B cell (primary cell): ENCODE data around the gene GLIS2. TPM values are rescaled to one million over a fixed set of nuclear protein-coding genes. Genes with fewer than 3 reads are reported as not detected.

Experiments
- ATAC-seq: fragments of 200-7000 bp; cut with Tn5 transposase; one replicate; pipeline ENCODE4 v1.10.0; 2021; ENCODE audit warnings: low read depth, mild to moderate bottlenecking, moderate number of reproducible peaks, moderate library complexity
- CTCF ChIA-PET: fragments of 350-600 bp; sonication (Branson Sonifier 250); formaldehyde crosslinking; loops from one replicate; lab custom pipeline; 2021; ENCODE audit warnings: antibody characterized with exemption, inconsistent platforms; lab: Charles Lee
- POLR2A ChIA-PET: fragments of 350-600 bp; sonication (Branson Sonifier 250); formaldehyde crosslinking; loops from one replicate; lab custom pipeline; 2021; ENCODE audit warnings: antibody characterized with exemption; lab: Charles Lee
- DNase-seq: peaks from one replicate; pipeline ENCODE4 v3.0.0; 2013
- H2AFZ ChIP-seq: 2 replicates; pipeline ENCODE4 v1.6.1; 2012; ENCODE audit warnings: mild to moderate bottlenecking, low read depth, low read length; ENCODE audit not compliant: insufficient read depth, poor library complexity, severe bottlenecking
- H3K27ac ChIP-seq, 2 donors: 1 replicate in 1 of 2; 2 replicates in 1 of 2; pipeline ENCODE4 v1.5.1; 2012 to 2013; ENCODE audit warnings: low read length in 2 of 2, mild to moderate bottlenecking in 2 of 2, moderate library complexity in 1 of 2
- H3K27me3 ChIP-seq, 4 experiments: fragments of 200-600 bp in 1 of 4; sonication (generic) in 1 of 4; replicated peaks in 1 of 4; 1 replicate in 2 of 4; 2 replicates in 2 of 4; pipeline versions ENCODE4 v1.6.1 to v1.7.0; 2013 to 2016; ENCODE audit warnings: low read length in 3 of 4, mild to moderate bottlenecking in 2 of 4, mixed read lengths in 1 of 4, moderate library complexity in 1 of 4; ENCODE audit not compliant: insufficient read depth in 4 of 4, control insufficient read depth in 3 of 4; ENCODE audit errors: control extremely low read depth in 1 of 4
- H3K36me3 ChIP-seq, 2 experiments: replicated peaks in 1 of 2; 1 replicate in 1 of 2; 2 replicates in 1 of 2; pipeline versions ENCODE4 v1.6.1 to v1.7.1; 2013; ENCODE audit warnings: low read length in 1 of 2; ENCODE audit not compliant: insufficient read depth in 2 of 2, control insufficient read depth in 1 of 2; ENCODE audit errors: control extremely low read depth in 1 of 2, extremely low read depth in 1 of 2
- H3K4me1 ChIP-seq, 2 donors: fragments of 200-600 bp in 1 of 2; sonication (generic) in 1 of 2; 1 replicate in 1 of 2; 2 replicates in 1 of 2; pipeline versions ENCODE4 v1.5.1 to v1.6.1; 2013 to 2017; ENCODE audit warnings: low read length in 2 of 2; ENCODE audit not compliant: control insufficient read depth in 2 of 2, insufficient read depth in 2 of 2
- H3K4me2 ChIP-seq: replicated peaks from 2 replicates; pipeline ENCODE3; 2012; ENCODE audit warnings: mild to moderate bottlenecking, low read depth, low read length; ENCODE audit not compliant: poor library complexity, severe bottlenecking
- H3K4me3 ChIP-seq, 5 experiments: fragments of 200-600 bp in 1 of 5; sonication (generic) in 1 of 5; 1 replicate in 3 of 5; 2 replicates in 2 of 5; pipeline versions ENCODE4 v1.5.1 to v1.7.0; 2011 to 2016; ENCODE audit warnings: low read length in 4 of 5, mild to moderate bottlenecking in 4 of 5, low read depth in 2 of 5, control low read depth in 1 of 5, moderate library complexity in 1 of 5; ENCODE audit not compliant: insufficient read depth in 1 of 5; ENCODE audit errors: control extremely low read depth in 1 of 5, extremely low read depth in 1 of 5
- H3K79me2 ChIP-seq: fragments of 200-600 bp; sonication (generic); one replicate; pipeline ENCODE4 v1.6.0; 2016; ENCODE audit warnings: low read length; ENCODE audit not compliant: control insufficient read depth, insufficient read depth
- H3K9ac ChIP-seq: fragments of 200-600 bp; sonication (generic); 2 replicates; pipeline ENCODE4 v1.6.1; 2017; ENCODE audit warnings: mild to moderate bottlenecking, low read length, moderate library complexity
- H3K9me3 ChIP-seq, 3 donors: one replicate each; pipeline versions ENCODE4 v1.6.1 to v1.7.1; 2013; ENCODE audit warnings: low read length in 2 of 3; ENCODE audit not compliant: control insufficient read depth in 2 of 3, insufficient read depth in 1 of 3; ENCODE audit errors: control extremely low read depth in 1 of 3
- H4K20me1 ChIP-seq: 2 replicates; pipeline ENCODE4 v1.6.0; 2012; ENCODE audit warnings: mild to moderate bottlenecking, low read length; ENCODE audit not compliant: insufficient read depth, control insufficient read depth, poor library complexity, severe bottlenecking
- H3K27ac Mint-ChIP-seq: one replicate; pipeline ENCODE4 v1.8.0; 2021; ENCODE audit warnings: mixed read lengths
- H3K27me3 Mint-ChIP-seq: one replicate; pipeline ENCODE4 v1.8.0; 2021; ENCODE audit warnings: mixed read lengths
- H3K4me1 Mint-ChIP-seq: one replicate; pipeline ENCODE4 v1.8.0; 2021; ENCODE audit warnings: mixed read lengths
- H3K4me3 Mint-ChIP-seq: one replicate; pipeline ENCODE4 v1.8.0; 2021; ENCODE audit warnings: mixed read lengths
- H3K9me3 Mint-ChIP-seq: one replicate; pipeline ENCODE4 v1.8.0; 2022; ENCODE audit warnings: mixed read lengths; ENCODE audit not compliant: insufficient read depth
- EZH2 ChIP-seq: IDR thresholded peaks from 2 replicates; pipeline ENCODE4 v1.6.1; 2012; ENCODE audit warnings: borderline replicate concordance, low read depth, mild to moderate bottlenecking, moderate library complexity, low read length; ENCODE audit not compliant: insufficient read depth, poor library complexity, severe bottlenecking
- WGBS: methylation state at CpG from one replicate; pipeline ENCODE4 v1.1.5; 2013; ENCODE audit warnings: missing lambda C conversion rate; ENCODE audit not compliant: insufficient coverage; 5-methylcytosine and 5-hydroxymethylcytosine counted together
- intact Hi-C: fragments of 100-400 bp; cut with micrococcal nuclease; formaldehyde crosslinking; loops from one replicate; pipeline ENCODE4 v1.10.0; 2022
- polyA plus RNA-seq: library from polyadenylated mRNA; depleted of rRNA; stranded (reverse); fragments of >200 nt; gene quantifications from 2 replicates; pipeline ENCODE4 v1.2.3, GENCODE V29; 2012
- total RNA-seq, 2 donors: library from RNA; stranded (reverse); fragments of 120-200 nt in 1 of 2; gene quantifications; 1 replicate in 1 of 2; 2 replicates in 1 of 2; pipeline versions ENCODE4 v1.2.3 to v1.2.4, GENCODE V29; 2013 to 2022
- TF ChIP-seq, protein P1 (sequence below): fragments of 200-600 bp; IDR thresholded peaks from one replicate; pipeline ENCODE4 v1.8.0; 2022; ENCODE audit warnings: antibody characterized with exemption, mild to moderate bottlenecking

GLIS2 gene
- total and polyA plus RNA-seq, 2 donors (not counting 1 experiment from before 2014, with no cell fraction given): not detected

DNA sequence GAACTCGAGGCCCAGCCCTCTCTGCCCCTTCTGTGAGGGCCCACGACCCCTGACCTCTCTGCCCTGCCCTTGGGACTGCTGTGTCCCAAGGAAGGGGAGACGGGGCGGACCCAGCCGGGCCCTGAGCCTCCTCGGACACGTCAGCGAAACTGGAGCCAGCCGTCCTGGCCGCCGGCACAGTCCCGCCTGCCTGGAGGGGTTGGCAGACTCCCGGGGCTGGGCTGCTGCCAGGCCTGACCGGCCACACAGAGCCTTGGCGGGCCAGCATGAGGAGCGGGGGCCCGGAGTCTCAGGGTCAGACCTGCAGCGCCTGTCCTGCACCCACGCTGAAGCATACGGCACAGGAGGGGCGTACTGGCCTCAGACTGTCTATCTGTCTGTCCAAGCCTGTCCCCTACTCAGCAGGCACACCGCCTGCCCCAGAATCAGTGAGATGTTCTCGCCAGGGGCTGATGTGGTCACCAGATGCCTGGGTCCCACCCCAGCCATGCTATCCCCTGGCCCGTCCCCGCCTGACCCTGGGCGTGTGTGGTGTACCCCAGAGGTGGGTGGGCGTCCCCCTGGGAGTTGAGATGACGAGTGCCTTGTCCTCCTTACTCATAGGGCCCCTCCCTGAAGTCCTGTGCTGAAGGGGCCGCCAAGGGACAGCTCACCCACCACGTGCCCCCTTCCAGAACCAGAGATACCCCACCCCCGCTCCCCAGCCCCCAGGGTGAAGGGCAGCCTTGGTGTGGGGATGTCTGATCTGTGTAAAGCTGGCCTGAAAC, 60.4 kb downstream of the GLIS2 start:
- no peaks in the 10 kb centered on the region for H3K9me3 Mint-ChIP-seq
- H3K4me1 Mint-ChIP-seq: peaks cover 24% of the 10 kb centered on the region
- peaks cover 20% of the 10 kb centered on the region for H3K79me2 ChIP-seq
- TF ChIP-seq, protein P1, sequence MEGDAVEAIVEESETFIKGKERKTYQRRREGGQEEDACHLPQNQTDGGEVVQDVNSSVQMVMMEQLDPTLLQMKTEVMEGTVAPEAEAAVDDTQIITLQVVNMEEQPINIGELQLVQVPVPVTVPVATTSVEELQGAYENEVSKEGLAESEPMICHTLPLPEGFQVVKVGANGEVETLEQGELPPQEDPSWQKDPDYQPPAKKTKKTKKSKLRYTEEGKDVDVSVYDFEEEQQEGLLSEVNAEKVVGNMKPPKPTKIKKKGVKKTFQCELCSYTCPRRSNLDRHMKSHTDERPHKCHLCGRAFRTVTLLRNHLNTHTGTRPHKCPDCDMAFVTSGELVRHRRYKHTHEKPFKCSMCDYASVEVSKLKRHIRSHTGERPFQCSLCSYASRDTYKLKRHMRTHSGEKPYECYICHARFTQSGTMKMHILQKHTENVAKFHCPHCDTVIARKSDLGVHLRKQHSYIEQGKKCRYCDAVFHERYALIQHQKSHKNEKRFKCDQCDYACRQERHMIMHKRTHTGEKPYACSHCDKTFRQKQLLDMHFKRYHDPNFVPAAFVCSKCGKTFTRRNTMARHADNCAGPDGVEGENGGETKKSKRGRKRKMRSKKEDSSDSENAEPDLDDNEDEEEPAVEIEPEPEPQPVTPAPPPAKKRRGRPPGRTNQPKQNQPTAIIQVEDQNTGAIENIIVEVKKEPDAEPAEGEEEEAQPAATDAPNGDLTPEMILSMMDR: no peak
- TF ChIP-seq EZH2: no peak
- peaks cover 0 to 16% of the 10 kb centered on the region in 2 experiments for H3K36me3 ChIP-seq
- H3K4me1 ChIP-seq: peaks cover 18 to 22% of the 10 kb centered on the region in 2 donors
- POLR2A ChIA-PET: no interaction called here
- H3K9me3 ChIP-seq: no peaks in the 10 kb centered on the region
- H2AFZ ChIP-seq: no peak overlapping the region
- no peak overlapping the region for H3K4me3 ChIP-seq
- WGBS: 98% methylated on average over 25 of the region's 31 CpGs
- DNase-seq (no peak), ATAC-seq (no peak)
- intact Hi-C loops: no loop called here
- H3K9ac ChIP-seq: no peak overlapping the region
- no peak overlapping the region for H3K4me3 Mint-ChIP-seq
- H3K27ac ChIP-seq: no peak overlapping the region
- no peaks in the 10 kb centered on the region for H3K27me3 ChIP-seq
- H3K27me3 Mint-ChIP-seq: no peaks in the 10 kb centered on the region
- H4K20me1 ChIP-seq: peaks cover 93% of the 10 kb centered on the region
- no peak overlapping the region for H3K4me2 ChIP-seq
- CTCF ChIA-PET: interaction anchor here (1.4 to 1.5 kb wide), 2 partner anchors 17 to 26 kb away, joined by 5 to 8 read pairs; no protein-coding TSS in a partner anchor
- H3K27ac Mint-ChIP-seq: no peak overlapping the region
